PC-9 (cell line): ENCODE results near the gene MRRF. TPM values are rescaled to one million over a fixed set of nuclear protein-coding genes. Genes with fewer than 3 reads are reported as not detected.

Source experiments
- BruUV-seq: library from RNA; stranded (reverse); fragments of 400-500 nt; replicated peaks from 2 replicates; lab custom pipeline; 2021; lab: Mats Ljungman, UMichigan
- CTCF ChIA-PET: fragments of 300-600 bp; sonication (Branson Sonifier 250); formaldehyde crosslinking; loops from one replicate; lab custom pipeline; 2022; ENCODE audit warnings: antibody characterized with exemption; lab: Charles Lee
- POLR2A ChIA-PET: fragments of 300-600 bp; sonication (Branson Sonifier 250); formaldehyde crosslinking; loops from one replicate; lab custom pipeline; 2022; ENCODE audit warnings: antibody characterized with exemption; ENCODE audit not compliant: unreplicated experiment; lab: Charles Lee
- DNase-seq, 2 experiments: peaks; one replicate each; pipeline versions ENCODE4 v3.0.0 to v3.0.0-alpha.2; 2015 to 2022; ENCODE audit warnings: mixed read lengths in 1 of 2
- H2AFZ ChIP-seq: fragments of 200-600 bp; sonication (generic); 2 replicates; pipeline ENCODE4 v1.8.1; 2017; ENCODE audit warnings: antibody characterized with exemption
- H3F3A ChIP-seq: fragments of 200-600 bp; sonication (generic); 2 replicates; pipeline ENCODE4 v1.8.1; 2017; ENCODE audit warnings: antibody characterized with exemption, mild to moderate bottlenecking, low read depth; ENCODE audit not compliant: insufficient read depth
- H3K27ac ChIP-seq: fragments of 200-600 bp; sonication (generic); 2 replicates; pipeline ENCODE4 v1.6.1; 2016; ENCODE audit warnings: mixed run types
- H3K27me3 ChIP-seq: fragments of 200-600 bp; sonication (generic); 2 replicates; pipeline ENCODE4 v1.6.1; 2016; ENCODE audit warnings: low read depth, mixed run types; ENCODE audit not compliant: insufficient read depth
- H3K36me3 ChIP-seq: fragments of 200-600 bp; sonication (generic); 2 replicates; pipeline ENCODE4 v1.6.1; 2016; ENCODE audit warnings: low read depth, mixed run types
- H3K4me1 ChIP-seq: fragments of 200-600 bp; sonication (generic); replicated peaks from 2 replicates; pipeline ENCODE4 v1.6.1; 2016; ENCODE audit warnings: mixed run types; ENCODE audit not compliant: insufficient read depth
- H3K4me2 ChIP-seq: fragments of 200-600 bp; sonication (generic); 2 replicates; pipeline ENCODE4 v1.6.1; 2017; ENCODE audit warnings: mixed run types
- H3K4me3 ChIP-seq: fragments of 200-600 bp; sonication (generic); 2 replicates; pipeline ENCODE4 v1.6.1; 2016; ENCODE audit warnings: mixed run types
- H3K79me2 ChIP-seq: fragments of 200-600 bp; sonication (generic); 2 replicates; pipeline ENCODE4 v1.6.1; 2017; ENCODE audit warnings: low read depth, mixed run types
- H3K9me2 ChIP-seq: fragments of 200-600 bp; sonication (generic); 2 replicates; pipeline ENCODE4 v1.8.1; 2017; ENCODE audit warnings: mild to moderate bottlenecking; ENCODE audit not compliant: insufficient read depth
- H3K9me3 ChIP-seq: fragments of 200-600 bp; sonication (generic); 2 replicates; pipeline ENCODE4 v1.8.1; 2016; ENCODE audit warnings: low read depth; ENCODE audit not compliant: insufficient read depth
- H4K20me1 ChIP-seq: fragments of 200-600 bp; sonication (generic); 2 replicates; pipeline ENCODE4 v1.8.1; 2017; ENCODE audit not compliant: insufficient read depth
- EZH2 ChIP-seq: fragments of 200-600 bp; sonication (generic); IDR thresholded peaks from 2 replicates; pipeline ENCODE4 v1.8.0; 2017; ENCODE audit warnings: antibody characterized with exemption, low read depth
- intact Hi-C: fragments of 100-400 bp; cut with micrococcal nuclease; formaldehyde crosslinking; loops from one replicate; pipeline ENCODE4 v1.10.0; 2022; ENCODE audit not compliant: unreplicated experiment
- total RNA-seq: library from RNA; stranded (reverse); gene quantifications from 2 replicates; pipeline ENCODE4 v1.2.3, GENCODE V29; 2021
- TF ChIP-seq, protein P1 (sequence below): fragments of 200-600 bp; sonication (generic); conservative IDR thresholded peaks from 2 replicates; pipeline ENCODE4 v1.6.1; 2017; ENCODE audit warnings: mixed run types, antibody characterized with exemption, mild to moderate bottlenecking, moderate library complexity

MRRF gene
- total RNA-seq, 1 experiment from 2014 or later, result 79.5 TPM

DNA sequence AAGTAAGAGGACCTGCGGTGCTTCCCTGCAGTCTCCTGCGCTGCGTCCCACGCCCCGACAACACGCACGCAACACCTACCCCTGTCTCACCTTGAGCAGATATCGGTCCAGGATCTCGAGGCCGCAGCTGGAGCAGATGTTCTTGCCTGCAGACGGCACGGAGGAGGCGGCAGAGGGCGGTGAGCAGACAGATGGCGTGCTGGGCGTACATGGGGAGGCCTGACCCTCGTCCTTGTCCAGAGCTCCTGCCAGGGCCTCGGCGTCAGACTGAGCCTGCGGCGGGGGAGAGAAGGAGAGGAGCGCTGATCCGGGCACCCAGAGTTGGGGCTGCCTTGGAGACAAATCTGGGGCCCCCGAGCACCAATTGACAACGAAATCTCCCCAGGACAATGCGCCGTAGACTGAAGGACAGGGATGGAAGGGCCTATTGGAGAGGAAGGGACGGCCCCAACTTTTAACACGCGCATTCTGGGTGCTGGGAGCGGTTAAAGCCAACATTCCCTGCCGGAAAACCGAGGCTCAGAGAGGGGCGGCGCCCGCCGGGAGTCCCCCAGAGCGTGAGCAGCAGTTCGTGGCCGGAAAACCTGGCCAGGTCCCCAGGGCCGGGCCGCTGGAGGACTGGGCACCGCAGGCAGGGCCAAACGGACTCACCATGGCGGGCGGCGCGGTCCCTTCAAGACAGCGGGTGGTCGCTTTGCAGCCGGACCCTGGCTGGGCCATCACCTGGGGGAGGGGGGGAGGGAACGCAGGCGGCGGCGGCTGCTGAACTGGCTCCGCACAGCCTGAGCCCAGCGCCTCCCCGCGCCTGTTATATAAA is 37.7 kb upstream of the MRRF start:
- ChIA-PET CTCF (no interaction called here), POLR2A (no interaction called here)
- Histone ChIP-seq H3K27ac (no peak overlapping the region), H3F3A (no peaks in the 10 kb centered on the region), H3K4me2 (no peak overlapping the region), H3K27me3 (peaks cover 33% of the 10 kb centered on the region), H3K79me2 (no peaks in the 10 kb centered on the region), H4K20me1 (no peaks in the 10 kb centered on the region), H2AFZ (no peak overlapping the region), H3K36me3 (no peaks in the 10 kb centered on the region), H3K9me3 (no peaks in the 10 kb centered on the region), H3K9me2 (no peaks in the 10 kb centered on the region), H3K4me1 (no peaks in the 10 kb centered on the region), H3K4me3 (no peak overlapping the region)
- no peak for DNase-seq
- no TSS peak for BruUV-seq
- intact Hi-C loops, result no loop called here
- TF ChIP-seq EZH2, result no peak
- TF ChIP-seq, protein P1, sequence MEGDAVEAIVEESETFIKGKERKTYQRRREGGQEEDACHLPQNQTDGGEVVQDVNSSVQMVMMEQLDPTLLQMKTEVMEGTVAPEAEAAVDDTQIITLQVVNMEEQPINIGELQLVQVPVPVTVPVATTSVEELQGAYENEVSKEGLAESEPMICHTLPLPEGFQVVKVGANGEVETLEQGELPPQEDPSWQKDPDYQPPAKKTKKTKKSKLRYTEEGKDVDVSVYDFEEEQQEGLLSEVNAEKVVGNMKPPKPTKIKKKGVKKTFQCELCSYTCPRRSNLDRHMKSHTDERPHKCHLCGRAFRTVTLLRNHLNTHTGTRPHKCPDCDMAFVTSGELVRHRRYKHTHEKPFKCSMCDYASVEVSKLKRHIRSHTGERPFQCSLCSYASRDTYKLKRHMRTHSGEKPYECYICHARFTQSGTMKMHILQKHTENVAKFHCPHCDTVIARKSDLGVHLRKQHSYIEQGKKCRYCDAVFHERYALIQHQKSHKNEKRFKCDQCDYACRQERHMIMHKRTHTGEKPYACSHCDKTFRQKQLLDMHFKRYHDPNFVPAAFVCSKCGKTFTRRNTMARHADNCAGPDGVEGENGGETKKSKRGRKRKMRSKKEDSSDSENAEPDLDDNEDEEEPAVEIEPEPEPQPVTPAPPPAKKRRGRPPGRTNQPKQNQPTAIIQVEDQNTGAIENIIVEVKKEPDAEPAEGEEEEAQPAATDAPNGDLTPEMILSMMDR, result no peak

DNA sequence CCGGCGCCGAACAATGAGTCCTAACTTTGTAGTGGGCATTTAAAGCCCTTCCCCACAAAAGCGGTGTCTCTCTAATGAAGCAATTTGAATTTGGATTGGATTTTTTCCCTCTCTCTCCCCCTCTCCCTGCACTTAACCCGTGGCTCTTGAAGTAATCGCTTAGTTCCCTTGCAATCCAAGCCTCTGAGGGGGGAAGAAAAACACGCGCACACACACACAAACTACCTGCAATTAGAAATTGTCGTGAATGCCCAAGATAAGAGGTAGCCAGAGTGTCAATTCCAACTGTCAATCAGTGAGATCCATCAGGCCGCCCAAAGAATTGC is 37.1 kb upstream of the MRRF start:
- H3F3A ChIP-seq, result no peaks in the 10 kb centered on the region
- DNase-seq, result no peak
- H3K9me3 ChIP-seq, result no peaks in the 10 kb centered on the region
- CTCF ChIA-PET, result no interaction called here
- peaks cover 38% of the 10 kb centered on the region for H3K27me3 ChIP-seq
- TF ChIP-seq, protein P1, result no peak
- no peak overlapping the region for H2AFZ ChIP-seq
- no peaks in the 10 kb centered on the region for H4K20me1 ChIP-seq
- H3K36me3 ChIP-seq, result no peaks in the 10 kb centered on the region
- H3K79me2 ChIP-seq, result no peaks in the 10 kb centered on the region
- no peaks in the 10 kb centered on the region for H3K4me1 ChIP-seq
- POLR2A ChIA-PET, result no interaction called here
- intact Hi-C loops, result no loop called here
- no peaks in the 10 kb centered on the region for H3K9me2 ChIP-seq
- H3K4me2 ChIP-seq, result no peak overlapping the region
- H3K4me3 ChIP-seq, result no peak overlapping the region
- BruUV-seq, result no TSS peak
- no peak overlapping the region for H3K27ac ChIP-seq

DNA sequence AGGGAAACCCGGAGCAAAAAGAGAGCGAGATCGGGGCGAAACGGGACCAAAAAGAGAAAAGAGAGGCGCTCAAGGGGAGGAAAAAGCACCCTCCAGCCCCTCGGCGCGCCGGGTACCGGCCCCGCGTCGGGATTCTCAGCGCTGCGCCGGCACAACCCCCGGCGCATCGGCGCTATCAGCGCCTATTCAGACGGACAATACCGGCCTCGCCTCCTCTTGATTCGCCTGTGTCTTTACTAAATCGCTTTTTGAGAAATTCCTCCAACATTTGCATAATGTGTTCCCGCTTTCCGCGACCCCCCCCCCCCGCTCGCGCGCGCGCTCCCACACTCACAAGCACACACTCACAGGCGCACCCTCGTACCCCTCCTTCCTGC is 36.5 kb upstream of the MRRF start:
- Histone ChIP-seq H4K20me1 (no peaks in the 10 kb centered on the region), H3K27me3 (peaks cover 38% of the 10 kb centered on the region), H2AFZ (no peak overlapping the region), H3K36me3 (no peaks in the 10 kb centered on the region), H3K79me2 (no peaks in the 10 kb centered on the region), H3K27ac (no peak overlapping the region), H3K4me1 (no peaks in the 10 kb centered on the region), H3K4me3 (no peak overlapping the region), H3K9me2 (no peaks in the 10 kb centered on the region), H3K9me3 (no peaks in the 10 kb centered on the region), H3K4me2 (no peak overlapping the region), H3F3A (no peaks in the 10 kb centered on the region)
- TF ChIP-seq, protein P1, result no peak
- no peak for TF ChIP-seq EZH2
- no peak for DNase-seq
- ChIA-PET CTCF (no interaction called here), POLR2A (no interaction called here)
- no TSS peak for BruUV-seq
- intact Hi-C loops, result no loop called here
